RWPE2 (cell line): Measurements from ENCODE around the gene TOPAZ1.
A peak's percentile ranks its signal among the peaks of the same experiment; 100 is the strongest.

ENCODE experiments used
- ATAC-seq: fragments of 200-7000 bp; cut with Tn5 transposase; 3 replicates; pipeline ENCODE4 v1.9.1; 2021; ENCODE audit warnings: low read depth
- DNase-seq: peaks from one replicate; pipeline ENCODE4 v3.0.0-alpha.2; 2020; ENCODE audit warnings: low spot score
- H3K27ac ChIP-seq: fragments of 450-650 bp; 2 replicates; pipeline ENCODE4 v1.5.1; 2017; ENCODE audit warnings: mild to moderate bottlenecking; ENCODE audit not compliant: poor library complexity, severe bottlenecking
- H3K27me3 ChIP-seq: fragments of 250-450 bp; sonication (Bioruptor Pico); 2 replicates; pipeline ENCODE4 v1.5.1; 2021; ENCODE audit warnings: mild to moderate bottlenecking, moderate library complexity; ENCODE audit not compliant: insufficient read depth, poor library complexity, severe bottlenecking
- H3K36me3 ChIP-seq: fragments of 250-450 bp; sonication (Bioruptor Pico); 2 replicates; pipeline ENCODE4 v1.5.1; 2020; ENCODE audit warnings: low read depth, mild to moderate bottlenecking, moderate library complexity
- H3K4me1 ChIP-seq: fragments of 250-450 bp; sonication (Bioruptor Pico); 2 replicates; pipeline ENCODE4 v1.5.1; 2021; ENCODE audit warnings: mild to moderate bottlenecking, moderate library complexity; ENCODE audit not compliant: insufficient read depth, poor library complexity, severe bottlenecking
- H3K4me3 ChIP-seq: fragments of 250-450 bp; sonication (Bioruptor Pico); 2 replicates; pipeline ENCODE4 v1.5.1; 2021; ENCODE audit warnings: mild to moderate bottlenecking, moderate library complexity; ENCODE audit not compliant: severe bottlenecking
- H3K9me3 ChIP-seq: fragments of 250-450 bp; sonication (Bioruptor Pico); 2 replicates; pipeline ENCODE4 v1.5.1; 2021; ENCODE audit warnings: mild to moderate bottlenecking, moderate library complexity; ENCODE audit not compliant: severe bottlenecking
- TF ChIP-seq, protein P1 (sequence below): fragments of 450-650 bp; IDR thresholded peaks from one replicate; pipeline ENCODE4 v1.5.1; 2017; ENCODE audit warnings: mild to moderate bottlenecking, moderate library complexity; ENCODE audit not compliant: poor library complexity, severe bottlenecking

Gene TOPAZ1

DNA sequence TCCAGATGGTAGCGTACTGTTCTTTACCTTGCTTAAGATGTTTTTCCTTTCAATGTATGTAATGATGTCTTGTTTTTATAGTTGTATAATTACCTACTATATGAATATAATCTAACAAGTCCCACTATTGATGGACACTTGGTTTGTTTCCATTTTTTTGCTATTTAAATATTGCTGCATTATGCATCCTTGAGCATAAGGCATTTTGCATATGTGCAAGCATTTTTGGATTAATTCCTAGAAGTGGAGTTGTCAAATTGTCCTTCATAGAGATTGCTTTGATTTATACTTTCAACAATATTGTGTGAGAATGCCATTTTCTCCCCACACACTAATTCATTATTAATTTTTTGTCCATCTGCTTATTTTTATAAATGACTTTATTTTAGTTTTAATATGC lies 17.7 kb downstream of the TOPAZ1 start:
- Histone ChIP-seq H3K27ac (no peak overlapping the region), H3K9me3 (no peaks in the 10 kb centered on the region), H3K27me3 (peaks cover 3% of the 10 kb centered on the region), H3K36me3 (no peaks in the 10 kb centered on the region), H3K4me3 (no peak overlapping the region), H3K4me1 (no peaks in the 10 kb centered on the region)
- TF ChIP-seq, protein P1, sequence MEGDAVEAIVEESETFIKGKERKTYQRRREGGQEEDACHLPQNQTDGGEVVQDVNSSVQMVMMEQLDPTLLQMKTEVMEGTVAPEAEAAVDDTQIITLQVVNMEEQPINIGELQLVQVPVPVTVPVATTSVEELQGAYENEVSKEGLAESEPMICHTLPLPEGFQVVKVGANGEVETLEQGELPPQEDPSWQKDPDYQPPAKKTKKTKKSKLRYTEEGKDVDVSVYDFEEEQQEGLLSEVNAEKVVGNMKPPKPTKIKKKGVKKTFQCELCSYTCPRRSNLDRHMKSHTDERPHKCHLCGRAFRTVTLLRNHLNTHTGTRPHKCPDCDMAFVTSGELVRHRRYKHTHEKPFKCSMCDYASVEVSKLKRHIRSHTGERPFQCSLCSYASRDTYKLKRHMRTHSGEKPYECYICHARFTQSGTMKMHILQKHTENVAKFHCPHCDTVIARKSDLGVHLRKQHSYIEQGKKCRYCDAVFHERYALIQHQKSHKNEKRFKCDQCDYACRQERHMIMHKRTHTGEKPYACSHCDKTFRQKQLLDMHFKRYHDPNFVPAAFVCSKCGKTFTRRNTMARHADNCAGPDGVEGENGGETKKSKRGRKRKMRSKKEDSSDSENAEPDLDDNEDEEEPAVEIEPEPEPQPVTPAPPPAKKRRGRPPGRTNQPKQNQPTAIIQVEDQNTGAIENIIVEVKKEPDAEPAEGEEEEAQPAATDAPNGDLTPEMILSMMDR = no peak
- ATAC-seq (no peak), DNase-seq (no peak)

DNA sequence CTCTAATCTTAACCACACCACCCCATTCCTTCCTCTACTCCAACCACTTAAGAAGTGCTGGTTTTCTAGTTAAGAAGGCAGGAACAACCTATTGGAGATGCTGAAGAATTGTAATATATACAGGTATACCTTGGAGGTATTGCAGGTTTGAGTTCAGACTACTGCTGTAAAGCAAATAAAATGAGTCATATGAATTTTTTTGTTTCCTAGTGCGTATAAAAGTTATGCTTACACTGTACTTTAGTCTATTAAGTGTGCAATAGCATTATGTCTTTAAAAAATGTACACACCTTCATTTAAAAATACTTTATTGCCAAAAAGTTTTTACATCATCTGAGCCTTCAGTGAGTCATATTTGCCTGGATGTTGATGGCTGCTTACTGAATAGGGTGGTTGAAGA lies 22.5 kb downstream of the TOPAZ1 start:
- Histone ChIP-seq H3K4me1 (no peaks in the 10 kb centered on the region), H3K9me3 (no peaks in the 10 kb centered on the region), H3K27me3 (no peaks in the 10 kb centered on the region), H3K36me3 (no peaks in the 10 kb centered on the region), H3K4me3 (no peak overlapping the region), H3K27ac (no peak overlapping the region)
- peak; percentile 31; the same call in 1 of the 3 replicates for ATAC-seq
- TF ChIP-seq, protein P1 = no peak
- no peak for DNase-seq

DNA sequence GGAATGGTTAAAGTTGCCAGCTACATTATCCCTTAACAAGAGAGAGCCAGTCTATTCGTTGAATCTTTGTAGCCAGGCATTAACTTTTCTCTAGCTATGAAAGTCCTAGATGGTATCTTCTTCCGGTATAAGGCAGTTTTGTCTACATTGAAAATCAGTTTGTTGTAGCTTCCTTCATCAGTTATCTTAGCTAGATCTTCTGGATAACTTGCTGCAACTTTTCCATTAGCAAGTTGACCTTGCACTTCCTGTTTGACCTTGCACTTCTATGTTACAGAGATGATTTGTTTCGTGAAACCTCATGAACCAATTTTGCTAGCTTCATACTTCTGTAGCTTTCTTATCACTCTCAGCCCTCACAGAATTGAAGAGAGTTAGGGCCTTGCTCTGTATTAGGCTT lies 24.1 kb downstream of the TOPAZ1 start:
- Histone ChIP-seq H3K27ac (no peak overlapping the region), H3K27me3 (peaks cover 3% of the 10 kb centered on the region), H3K4me1 (no peaks in the 10 kb centered on the region), H3K36me3 (no peaks in the 10 kb centered on the region), H3K9me3 (no peaks in the 10 kb centered on the region), H3K4me3 (no peak overlapping the region)
- DNase-seq (no peak), ATAC-seq (no peak)
- TF ChIP-seq, protein P1 = no peak

DNA sequence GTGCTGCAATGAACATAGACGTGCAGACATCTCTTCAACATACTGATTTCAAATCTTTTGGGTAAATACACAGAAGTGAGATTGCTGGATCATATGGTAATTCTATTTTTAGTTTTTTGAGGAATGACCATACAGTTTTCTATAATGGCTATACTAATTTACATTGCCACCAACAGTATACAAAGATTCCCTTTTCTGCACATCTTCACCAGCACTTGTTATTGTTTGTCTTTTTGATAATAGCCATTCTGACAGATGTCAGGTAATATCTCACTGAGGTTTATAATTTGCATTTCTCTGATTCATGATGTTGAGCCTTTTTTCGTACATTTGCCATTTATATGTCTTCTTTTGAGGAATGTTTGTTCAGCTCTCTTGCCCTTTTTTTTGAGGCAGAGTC lies 30.5 kb downstream of the TOPAZ1 start:
- Histone ChIP-seq H3K4me1 (no peaks in the 10 kb centered on the region), H3K27ac (no peak overlapping the region), H3K36me3 (no peaks in the 10 kb centered on the region), H3K27me3 (peaks cover 4% of the 10 kb centered on the region), H3K4me3 (no peak overlapping the region), H3K9me3 (no peaks in the 10 kb centered on the region)
- DNase-seq (no peak), ATAC-seq (no peak)
- TF ChIP-seq, protein P1 = no peak

DNA sequence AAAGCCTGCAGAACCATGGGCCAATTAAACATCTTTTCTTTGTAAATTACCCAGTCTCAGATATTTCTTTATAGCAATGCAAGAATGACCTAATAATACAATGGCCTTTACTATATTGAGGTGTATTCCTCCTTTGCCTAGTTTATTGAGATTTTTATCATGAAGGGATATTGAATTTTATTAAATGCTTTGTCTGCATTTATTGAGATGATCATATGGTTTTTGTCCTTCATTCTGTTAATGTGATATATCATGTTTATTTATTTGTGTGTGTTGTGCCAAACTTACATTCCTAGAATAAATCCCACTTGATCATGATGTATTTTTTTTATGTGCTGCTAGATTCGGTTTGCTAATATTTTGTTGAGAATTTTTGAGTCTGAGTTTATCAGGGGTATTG lies 36.2 kb downstream of the TOPAZ1 start:
- DNase-seq (no peak), ATAC-seq (no peak)
- Histone ChIP-seq H3K27ac (no peak overlapping the region), H3K4me1 (no peaks in the 10 kb centered on the region), H3K27me3 (peaks cover 6% of the 10 kb centered on the region), H3K36me3 (no peaks in the 10 kb centered on the region), H3K4me3 (no peak overlapping the region), H3K9me3 (no peaks in the 10 kb centered on the region)
- TF ChIP-seq, protein P1 = no peak
